Mucosa of descending colon (tissue), 3 donors: Measurements from ENCODE around the gene NDUFB11. TPM values are rescaled to one million over a fixed set of nuclear protein-coding genes. Genes with fewer than 3 reads are reported as not detected.

Experiments
- ATAC-seq: fragments of 200-7000 bp; cut with Tn5 transposase; one replicate; pipeline ENCODE4 v1.9.1; 2020; ENCODE audit warnings: mild to moderate bottlenecking, moderate library complexity
- DNase-seq, 3 donors: peaks; one replicate each; pipeline ENCODE4 v3.0.0-alpha.2; 2020
- H3K36me3 ChIP-seq: fragments of 200-600 bp; one replicate; pipeline ENCODE4 v1.8.0; 2021; ENCODE audit warnings: low read depth, mild to moderate bottlenecking
- H3K4me1 ChIP-seq: fragments of 200-600 bp; one replicate; pipeline ENCODE4 v1.8.0; 2021; ENCODE audit warnings: low read depth, mild to moderate bottlenecking
- H3K4me3 ChIP-seq: fragments of 200-600 bp; one replicate; pipeline ENCODE4 v1.8.0; 2021; ENCODE audit warnings: mild to moderate bottlenecking
- H3K9me3 ChIP-seq: fragments of 200-600 bp; one replicate; pipeline ENCODE4 v1.8.0; 2021; ENCODE audit warnings: mild to moderate bottlenecking
- CTCF ChIP-seq: fragments of 200-600 bp; IDR thresholded peaks from one replicate; pipeline ENCODE4 v1.8.0; 2022; ENCODE audit warnings: antibody characterized with exemption, mild to moderate bottlenecking
- intact Hi-C, 2 donors: fragments of 100-400 bp; cut with DNase I in 1 of 2; cut with micrococcal nuclease in 1 of 2; formaldehyde crosslinking; loops; one replicate each; pipeline versions ENCODE4 v1.11.0 to v1.11.1; 2022; cut with DNase I, micrococcal nuclease
- total RNA-seq, 3 donors: library from RNA; stranded (reverse); fragmentation: NEBNext Ultra II Directional in 2 of 3; extraction: Animal tissue kit (Norgen Biotek cat#: 25700) in 2 of 3; gene quantifications; one replicate each; pipeline versions ENCODE4 v1.2.1 to v1.2.4, GENCODE V29; 2021 to 2023
- donor health status: DM: no; HTN: no; CAD: no; lungs with moderate emphysema.
- donor health status: DM: no; HTN: no; CAD: no.
- donor health status: DM: no; HTN: yes; CAD: no.

NDUFB11 gene
- total RNA-seq, 3 donors from 2014 or later, result 57.6 to 72.2 (median 71.6) TPM

GRCh38 chrX:47164420-47164819 lies 19.9 kb upstream of the NDUFB11 start:
- DNase-seq (no peak), ATAC-seq (no peak)
- intact Hi-C loops, result no loop called here
- no peaks in the 10 kb centered on the region for H3K9me3 ChIP-seq
- TF ChIP-seq CTCF, result no peak
- no peaks in the 10 kb centered on the region for H3K4me1 ChIP-seq
- H3K4me3 ChIP-seq, result no peak overlapping the region
- no peaks in the 10 kb centered on the region for H3K36me3 ChIP-seq

GRCh38 chrX:47162927-47163583 lies 18.6 kb upstream of the NDUFB11 start:
- no peak for DNase-seq
- Histone ChIP-seq H3K4me3 (no peak overlapping the region), H3K36me3 (no peaks in the 10 kb centered on the region), H3K4me1 (no peaks in the 10 kb centered on the region), H3K9me3 (no peaks in the 10 kb centered on the region)
- intact Hi-C loops, result no loop called here
- no peak for TF ChIP-seq CTCF
- ATAC-seq, result no peak

- no peak for DNase-seq
- ATAC-seq, result no peak
- no peaks in the 10 kb centered on the region for H3K9me3 ChIP-seq
- no peaks in the 10 kb centered on the region for H3K36me3 ChIP-seq
- intact Hi-C loops, result no loop called here
- H3K4me3 ChIP-seq, result no peak overlapping the region
- no peaks in the 10 kb centered on the region for H3K4me1 ChIP-seq
- no peak for TF ChIP-seq CTCF
Observed at GRCh38 chrX:47160781-47161180, 16.3 kb upstream of the NDUFB11 start.

GRCh38 chrX:47158781-47159180 lies 14.3 kb upstream of the NDUFB11 start:
- Histone ChIP-seq H3K36me3 (no peaks in the 10 kb centered on the region), H3K4me1 (no peaks in the 10 kb centered on the region), H3K4me3 (no peak overlapping the region), H3K9me3 (no peaks in the 10 kb centered on the region)
- no peak for ATAC-seq
- no peak for DNase-seq
- no peak for TF ChIP-seq CTCF
- intact Hi-C loops, result no loop called here

GRCh38 chrX:47158131-47158530 lies 13.6 kb upstream of the NDUFB11 start:
- no peaks in the 10 kb centered on the region for H3K36me3 ChIP-seq
- H3K4me1 ChIP-seq, result no peaks in the 10 kb centered on the region
- DNase-seq (no peak), ATAC-seq (no peak)
- H3K4me3 ChIP-seq, result no peak overlapping the region
- TF ChIP-seq CTCF, result no peak
- intact Hi-C loops, result no loop called here
- H3K9me3 ChIP-seq, result no peaks in the 10 kb centered on the region
